Hepatocyte (in vitro differentiated cells): ENCODE measurements around the gene ZBTB7B.

Experiments
- CTCF ChIP-seq: fragments of 200-600 bp; sonication (generic); IDR thresholded peaks from 2 replicates; pipeline ENCODE4 v1.5.1; 2016; ENCODE audit warnings: antibody characterized with exemption, mild to moderate bottlenecking; ENCODE audit not compliant: poor library complexity
- EZH2 ChIP-seq: fragments of 200-600 bp; sonication (generic); IDR thresholded peaks from 2 replicates; pipeline ENCODE4 v1.6.1; 2016; ENCODE audit warnings: antibody characterized with exemption, mild to moderate bottlenecking, borderline replicate concordance
- EZH2phosphoT487 ChIP-seq: fragments of 200-600 bp; sonication (generic); IDR thresholded peaks from one replicate; pipeline ENCODE4 v1.6.1; 2018; ENCODE audit warnings: antibody characterized with exemption, mild to moderate bottlenecking, low read depth, moderate library complexity; ENCODE audit not compliant: unreplicated experiment, severe bottlenecking

GRCh38 chr1:154956544-154956941 is 46.1 kb upstream of the ZBTB7B start:
- TF ChIP-seq CTCF (no peak), EZH2 (no peak), EZH2phosphoT487 (no peak)
